Liver (tissue), 9 donors: Measurements from ENCODE around the gene SLC16A7. TPM values are rescaled to one million over a fixed set of nuclear protein-coding genes. Genes with fewer than 3 reads are reported as not detected.

ENCODE experiments used
- DNase-seq: peaks from one replicate; pipeline ENCODE4 v3.0.0-alpha.2; 2017; ENCODE audit warnings: low spot score
- H3K27ac ChIP-seq, 2 donors: one replicate each; pipeline ENCODE4 v1.7.0; 2013; ENCODE audit warnings: inconsistent platforms in 2 of 2, low read length in 2 of 2, control low read depth in 1 of 2, low read depth in 1 of 2, mild to moderate bottlenecking in 1 of 2
- H3K27me3 ChIP-seq, 4 donors: one replicate each; pipeline versions ENCODE4 v1.6.1 to v1.7.0; 2013; ENCODE audit warnings: low read length in 3 of 4, inconsistent platforms in 1 of 4, mild to moderate bottlenecking in 1 of 4, moderate library complexity in 1 of 4; ENCODE audit not compliant: control insufficient read depth in 4 of 4, insufficient read depth in 4 of 4
- H3K36me3 ChIP-seq, 4 donors: one replicate each; pipeline versions ENCODE4 v1.6.1 to v1.7.0; 2013; ENCODE audit warnings: low read length in 3 of 4, mild to moderate bottlenecking in 3 of 4, low read depth in 1 of 4, moderate library complexity in 1 of 4; ENCODE audit not compliant: control insufficient read depth in 4 of 4, insufficient read depth in 3 of 4
- H3K4me1 ChIP-seq, 4 donors: one replicate each; pipeline versions ENCODE4 v1.6.1 to v1.7.0; 2013; ENCODE audit warnings: low read length in 3 of 4, mild to moderate bottlenecking in 3 of 4, moderate library complexity in 1 of 4; ENCODE audit not compliant: control insufficient read depth in 4 of 4, insufficient read depth in 4 of 4
- H3K4me3 ChIP-seq, 3 donors: one replicate each; pipeline versions ENCODE4 v1.6.1 to v1.7.0; 2013; ENCODE audit warnings: low read length in 3 of 3, control low read depth in 1 of 3, low read depth in 1 of 3, mild to moderate bottlenecking in 1 of 3
- H3K9ac ChIP-seq, 2 donors: one replicate each; pipeline ENCODE4 v1.7.0; 2013; ENCODE audit warnings: low read length in 2 of 2, mild to moderate bottlenecking in 2 of 2, moderate library complexity in 2 of 2, control low read depth in 1 of 2, low read depth in 1 of 2
- H3K9me3 ChIP-seq, 4 donors: one replicate each; pipeline versions ENCODE4 v1.6.1 to v1.7.0; 2013; ENCODE audit warnings: low read length in 3 of 4; ENCODE audit not compliant: control insufficient read depth in 4 of 4
- ATF3 ChIP-seq: IDR thresholded peaks from 2 replicates; pipeline ENCODE4 v1.6.1; 2016; ENCODE audit warnings: antibody characterized with exemption
- CTCF ChIP-seq: fragments of 150-350 bp; IDR thresholded peaks from 2 replicates; pipeline ENCODE4 v1.5.1; 2017; ENCODE audit warnings: improper control_type of control experiment, low read depth, low read length; ENCODE audit not compliant: missing input control
- EGR1 ChIP-seq, 2 donors: IDR thresholded peaks; 2 replicates each; pipeline ENCODE4 v1.6.1; 2016 to 2018; ENCODE audit warnings: antibody characterized with exemption in 2 of 2, low read depth in 2 of 2
- FOXA1 ChIP-seq: IDR thresholded peaks from 2 replicates; pipeline ENCODE4 v1.6.1; 2016; ENCODE audit warnings: antibody characterized with exemption
- FOXA2 ChIP-seq: IDR thresholded peaks from 2 replicates; pipeline ENCODE4 v1.6.1; 2016; ENCODE audit warnings: antibody characterized with exemption
- GABPA ChIP-seq, 2 donors: IDR thresholded peaks in 1 of 2; conservative IDR thresholded peaks in 1 of 2; 2 replicates each; pipeline ENCODE4 v1.6.1; 2016; ENCODE audit warnings: antibody characterized with exemption in 2 of 2, mild to moderate bottlenecking in 1 of 2, moderate library complexity in 1 of 2
- HNF4A ChIP-seq, 2 donors: conservative IDR thresholded peaks; 2 replicates each; pipeline ENCODE4 v1.6.1; 2016; ENCODE audit warnings: antibody characterized with exemption in 2 of 2, mild to moderate bottlenecking in 2 of 2
- HNF4G ChIP-seq: IDR thresholded peaks from 2 replicates; pipeline ENCODE4 v1.6.1; 2016; ENCODE audit warnings: antibody characterized with exemption
- JUND ChIP-seq, 2 donors: IDR thresholded peaks; 2 replicates each; pipeline ENCODE4 v1.6.1; 2016; ENCODE audit warnings: antibody characterized with exemption in 2 of 2
- MAX ChIP-seq: IDR thresholded peaks from 2 replicates; pipeline ENCODE4 v1.6.1; 2016; ENCODE audit warnings: antibody characterized with exemption
- NR2F2 ChIP-seq: IDR thresholded peaks from 2 replicates; pipeline ENCODE4 v1.6.1; 2016; ENCODE audit warnings: antibody characterized with exemption
- RAD21 ChIP-seq, 2 donors: IDR thresholded peaks; 2 replicates each; pipeline ENCODE4 v1.6.1; 2016; ENCODE audit warnings: antibody characterized with exemption in 2 of 2, mild to moderate bottlenecking in 2 of 2
- RXRA ChIP-seq, 2 donors: IDR thresholded peaks; 2 replicates each; pipeline ENCODE4 v1.6.1; 2017 to 2018; ENCODE audit warnings: antibody characterized with exemption in 2 of 2, mild to moderate bottlenecking in 1 of 2
- SP1 ChIP-seq: IDR thresholded peaks from 2 replicates; pipeline ENCODE4 v1.6.1; 2018; ENCODE audit warnings: antibody characterized with exemption, mild to moderate bottlenecking
- TAF1 ChIP-seq: conservative IDR thresholded peaks from 2 replicates; pipeline ENCODE4 v1.6.1; 2016; ENCODE audit warnings: antibody characterized with exemption, mild to moderate bottlenecking
- YY1 ChIP-seq: IDR thresholded peaks from 2 replicates; pipeline ENCODE4 v1.6.1; 2016; ENCODE audit warnings: antibody characterized with exemption, mild to moderate bottlenecking
- ZBTB33 ChIP-seq: IDR thresholded peaks from 2 replicates; pipeline ENCODE4 v1.6.1; 2016; ENCODE audit warnings: antibody characterized with exemption
- WGBS: extraction: QIAGEN DNeasy Blood & Tissue Kit; methylation state at CpG from one replicate; pipeline ENCODE4 v1.1.7; 2013; 5-methylcytosine and 5-hydroxymethylcytosine counted together
- polyA plus RNA-seq, 2 donors: library from polyadenylated mRNA; stranded (reverse) in 1 of 2; unstranded in 1 of 2; fragments of 200-250 nt in 1 of 2; fragments of >200 nt in 1 of 2; fragmentation: Nextera tagmentation in 1 of 2; extraction: Ambion mirVana in 1 of 2; gene quantifications; one replicate each; pipeline versions ENCODE4 v1.2.1 to v1.2.3, GENCODE V29; 2013 to 2015
- total RNA-seq, 2 donors: library from RNA; depleted of rRNA; stranded (reverse); fragments of >200 nt; gene quantifications; one replicate each; pipeline ENCODE4 v1.2.3, GENCODE V29; 2014
- donor health status: healthy.
- donor health status: healthy.
- donor health status: healthy.
- donor health status: healthy.
- donor health status: healthy.

The SLC16A7 gene
- total and polyA plus RNA-seq, 4 donors = 3.0 to 24.0 (median 12.1) TPM

- TF ChIP-seq ZBTB33 (peak; percentile 50), FOXA2 (peak; percentile 90), MAX (peak; percentile 48), EGR1 (IDR thresholded peaks at IDR 0.05; ENCODE audit: low read depth in 2 of 2) (no peak), RAD21 (IDR thresholded peaks at IDR 0.05) (peak in 1 of 2 donors; percentile 51), FOXA1 (peak; percentile 89), TAF1 (no peak), JUND (IDR thresholded peaks at IDR 0.05) (peak in 1 of 2 donors; percentile 47), RXRA (IDR thresholded peaks at IDR 0.05) (peak; percentile 82 to 84)
Observed at GRCh38 chr12:59715434-59715833, 119.6 kb downstream of the SLC16A7 start (continued).

GRCh38 chr12:59716043-59716442 lies 120.2 kb downstream of the SLC16A7 start:
- H3K9ac ChIP-seq = no peak overlapping the region
- WGBS = 92% methylated on average over 4 of the region's 4 CpGs
- TF ChIP-seq ZBTB33 (no peak), YY1 (no peak), FOXA2 (no peak), FOXA1 (no peak), NR2F2 (no peak), RAD21 (IDR thresholded peaks at IDR 0.05) (no peak), RXRA (IDR thresholded peaks at IDR 0.05) (no peak), EGR1 (IDR thresholded peaks at IDR 0.05; ENCODE audit: low read depth in 2 of 2) (no peak), ATF3 (no peak), HNF4G (no peak), GABPA (IDR thresholded peaks at IDR 0.05 in 1 of 2, conservative IDR thresholded peaks at IDR 0.05 in 1 of 2) (no peak), JUND (IDR thresholded peaks at IDR 0.05) (no peak)
- H3K27ac ChIP-seq = no peak overlapping the region
- no peaks in the 10 kb centered on the region for H3K36me3 ChIP-seq
- no peaks in the 10 kb centered on the region for H3K27me3 ChIP-seq
- peaks cover 0 to under 1% (median 0%) of the 10 kb centered on the region in 4 donors for H3K9me3 ChIP-seq
- H3K4me3 ChIP-seq = no peak overlapping the region
- no peak for DNase-seq
- peaks cover 1 to 32% (median 26%) of the 10 kb centered on the region in 4 donors for H3K4me1 ChIP-seq

GRCh38 chr12:59717436-59717835 lies 121.6 kb downstream of the SLC16A7 start:
- Histone ChIP-seq H3K9me3 (no peaks in the 10 kb centered on the region), H3K27me3 (no peaks in the 10 kb centered on the region), H3K4me1 (peaks cover 1 to 32% (median 26%) of the 10 kb centered on the region in 4 donors), H3K36me3 (no peaks in the 10 kb centered on the region), H3K4me3 (no peak overlapping the region), H3K9ac (peak overlapping the region in 1 of 2 donors; percentile 14), H3K27ac (peak overlapping the region in 1 of 2 donors; percentile 41)
- 28% methylated on average over 2 of the region's 2 CpGs for WGBS
- DNase-seq = no peak
- no peak for TF ChIP-seq TAF1
- peak; percentile 66 to 72 for TF ChIP-seq HNF4A (conservative IDR thresholded peaks at IDR 0.05)
- no peak for TF ChIP-seq NR2F2
- TF ChIP-seq FOXA2 = peak; percentile 14
- TF ChIP-seq MAX = no peak
- no peak for TF ChIP-seq ATF3
- peak in 1 of 2 donors; percentile 34 for TF ChIP-seq RAD21 (IDR thresholded peaks at IDR 0.05)
- TF ChIP-seq YY1 = no peak
- TF ChIP-seq SP1 = peak; percentile 43
- peak in 1 of 2 donors; percentile 17 for TF ChIP-seq JUND (IDR thresholded peaks at IDR 0.05)
- no peak for TF ChIP-seq CTCF
- TF ChIP-seq HNF4G = no peak
- TF ChIP-seq RXRA (IDR thresholded peaks at IDR 0.05) = peak; percentile 34 to 56
